H1 (cell line): Measurements from ENCODE around the gene ZFP2. TPM values are rescaled to one million over a fixed set of nuclear protein-coding genes. Genes with fewer than 3 reads are reported as not detected.

ENCODE experiments used
- CTCF ChIA-PET: fragments of 300-600 bp; sonication (Branson Sonifier 250); formaldehyde crosslinking; loops from one replicate; lab custom pipeline; 2021; ENCODE audit not compliant: partially characterized antibody; lab: Charles Lee
- POLR2A ChIA-PET: fragments of 300-600 bp; sonication (Branson Sonifier 250); formaldehyde crosslinking; loops from one replicate; lab custom pipeline; 2021; ENCODE audit warnings: inconsistent platforms; ENCODE audit not compliant: partially characterized antibody; lab: Charles Lee
- DNase-seq, 2 experiments: peaks; one replicate each; pipeline versions ENCODE4 v3.0.0 to v3.0.0-alpha.2; 2010 to 2022; ENCODE audit warnings: low spot score in 2 of 2, low read depth in 1 of 2, mixed read lengths in 1 of 2
- FAIRE-seq: peaks from 2 replicates; lab custom pipeline; 2011; peaks lifted over from hg19 to GRCh38; lab: Jason Lieb, UNC
- H2AFZ ChIP-seq: 2 replicates; pipeline ENCODE4 v1.8.1; 2012; ENCODE audit warnings: low read length, inconsistent platforms
- H2AK5ac ChIP-seq: 2 replicates; pipeline ENCODE4 v1.6.1; 2013; ENCODE audit warnings: low read depth, low read length
- H2BK120ac ChIP-seq: replicated peaks from 2 replicates; pipeline ENCODE3; 2013; ENCODE audit warnings: low read depth, low read length, inconsistent platforms
- H2BK12ac ChIP-seq: 2 replicates; pipeline ENCODE4 v1.6.1; 2013; ENCODE audit warnings: low read depth, low read length
- H2BK15ac ChIP-seq: 2 replicates; pipeline ENCODE4 v1.6.1; 2013; ENCODE audit warnings: low read length
- H2BK20ac ChIP-seq: 2 replicates; pipeline ENCODE4 v1.6.1; 2013; ENCODE audit warnings: low read length
- H2BK5ac ChIP-seq: 2 replicates; pipeline ENCODE4 v1.6.1; 2013; ENCODE audit warnings: low read depth, low read length
- H3K14ac ChIP-seq: 2 replicates; pipeline ENCODE4 v1.6.1; 2013; ENCODE audit warnings: inconsistent platforms; ENCODE audit not compliant: insufficient read length
- H3K18ac ChIP-seq: 2 replicates; pipeline ENCODE4 v1.6.1; 2013; ENCODE audit warnings: low read length; ENCODE audit errors: extremely low read depth
- H3K23ac ChIP-seq: 2 replicates; pipeline ENCODE4 v1.6.1; 2013; ENCODE audit warnings: inconsistent platforms; ENCODE audit not compliant: insufficient read length
- H3K23me2 ChIP-seq: 2 replicates; pipeline ENCODE4 v1.6.1; 2013; ENCODE audit warnings: low read depth, low read length
- H3K27ac ChIP-seq: 2 replicates; pipeline ENCODE4 v1.6.1; 2011; ENCODE audit warnings: low read depth, low read length, inconsistent platforms
- H3K27me3 ChIP-seq, 4 experiments: replicated peaks in 1 of 4; 1 replicate in 1 of 4; 2 replicates in 3 of 4; pipeline versions ENCODE4 v1.6.1 to v1.8.1; 2011 to 2013; ENCODE audit warnings: low read length in 3 of 4, mild to moderate bottlenecking in 3 of 4, inconsistent platforms in 2 of 4, mixed read lengths in 2 of 4, moderate library complexity in 1 of 4; ENCODE audit not compliant: control insufficient read depth in 3 of 4, insufficient read depth in 3 of 4; ENCODE audit errors: extremely low read depth in 1 of 4
- H3K36me3 ChIP-seq, 4 experiments: 2 replicates each; pipeline versions ENCODE4 v1.6.1 to v1.8.1; 2011 to 2013; ENCODE audit warnings: mild to moderate bottlenecking in 4 of 4, low read length in 3 of 4, moderate library complexity in 2 of 4, control low read depth in 1 of 4, inconsistent platforms in 1 of 4; ENCODE audit not compliant: insufficient read depth in 4 of 4, control insufficient read depth in 2 of 4
- H3K4ac ChIP-seq: replicated peaks from 2 replicates; pipeline ENCODE3; 2013; ENCODE audit warnings: low read length, low read depth, mixed read lengths, inconsistent platforms; ENCODE audit not compliant: insufficient read length
- H3K4me1 ChIP-seq, 4 experiments: replicated peaks in 1 of 4; 1 replicate in 1 of 4; 2 replicates in 3 of 4; pipeline versions ENCODE4 v1.6.1 to v1.8.1; 2011 to 2013; ENCODE audit warnings: low read length in 3 of 4, inconsistent platforms in 2 of 4, mixed read lengths in 1 of 4; ENCODE audit not compliant: insufficient read depth in 4 of 4, control insufficient read depth in 3 of 4
- H3K4me2 ChIP-seq, 2 experiments: 2 replicates each; pipeline versions ENCODE4 v1.6.1 to v1.8.1; 2011 to 2013; ENCODE audit warnings: low read depth in 2 of 2, low read length in 2 of 2, control low read depth in 1 of 2, inconsistent platforms in 1 of 2, mild to moderate bottlenecking in 1 of 2; ENCODE audit not compliant: insufficient read depth in 1 of 2
- H3K4me3 ChIP-seq, 4 experiments: fragments of 200-600, 300-600 bp in 1 of 4; sonication (generic), shearing (Covaris generic), sonication (Bioruptor Twin) in 1 of 4; 2 replicates each; pipeline versions ENCODE4 v1.5.1 to v1.8.1; 2011 to 2016; ENCODE audit warnings: low read length in 4 of 4, low read depth in 3 of 4, control low read depth in 2 of 4, inconsistent platforms in 2 of 4, mild to moderate bottlenecking in 2 of 4, mixed read lengths in 1 of 4, moderate library complexity in 1 of 4; ENCODE audit not compliant: insufficient read depth in 2 of 4; ENCODE audit errors: extremely low read depth in 1 of 4
- H3K56ac ChIP-seq: replicated peaks from 2 replicates; pipeline ENCODE3; 2013; ENCODE audit warnings: low read depth, mild to moderate bottlenecking, mixed read lengths, low read length, inconsistent platforms; ENCODE audit not compliant: insufficient read length
- H3K79me1 ChIP-seq: 2 replicates; pipeline ENCODE4 v1.6.1; 2013; ENCODE audit warnings: low read depth, low read length, control low read depth
- H3K79me2 ChIP-seq, 2 experiments: 2 replicates each; pipeline versions ENCODE4 v1.6.1 to v1.8.1; 2012 to 2013; ENCODE audit warnings: low read length in 2 of 2, mild to moderate bottlenecking in 2 of 2, inconsistent platforms in 1 of 2; ENCODE audit not compliant: insufficient read depth in 2 of 2, control insufficient read depth in 1 of 2
- H3K9ac ChIP-seq, 4 experiments: replicated peaks in 1 of 4; 1 replicate in 1 of 4; 2 replicates in 3 of 4; pipeline versions ENCODE4 v1.6.1 to v1.8.1; 2011 to 2013; ENCODE audit warnings: low read depth in 3 of 4, low read length in 3 of 4, control low read depth in 2 of 4, mild to moderate bottlenecking in 2 of 4, moderate library complexity in 2 of 4, inconsistent platforms in 1 of 4; ENCODE audit errors: extremely low read depth in 1 of 4
- H3K9me3 ChIP-seq, 2 experiments: 2 replicates each; pipeline versions ENCODE4 v1.6.1 to v1.8.1; 2012 to 2013; ENCODE audit warnings: mild to moderate bottlenecking in 2 of 2, moderate library complexity in 2 of 2, control low read depth in 1 of 2, inconsistent platforms in 1 of 2, low read depth in 1 of 2, low read length in 1 of 2, mixed read lengths in 1 of 2; ENCODE audit not compliant: insufficient read depth in 2 of 2
- H4K20me1 ChIP-seq, 2 experiments: replicated peaks in 1 of 2; 2 replicates each; pipeline versions ENCODE3 to v1.8.1; 2011 to 2013; ENCODE audit warnings: inconsistent platforms in 2 of 2, low read length in 2 of 2, mild to moderate bottlenecking in 1 of 2; ENCODE audit not compliant: insufficient read depth in 2 of 2, control insufficient read depth in 1 of 2
- H4K5ac ChIP-seq: 2 replicates; pipeline ENCODE4 v1.6.1; 2013; ENCODE audit warnings: low read length, low read depth, mixed read lengths, inconsistent platforms; ENCODE audit not compliant: insufficient read length
- H4K8ac ChIP-seq: 2 replicates; pipeline ENCODE4 v1.8.0; 2013; ENCODE audit warnings: mild to moderate bottlenecking, moderate library complexity, low read length, inconsistent platforms; ENCODE audit not compliant: insufficient read depth; ENCODE audit errors: extremely low read depth
- H4K91ac ChIP-seq: replicated peaks from 2 replicates; pipeline ENCODE3; 2013; ENCODE audit warnings: low read length, mixed read lengths, inconsistent platforms; ENCODE audit not compliant: insufficient read length
- WGBS, 2 experiments: shearing (Covaris generic) in 1 of 2; methylation state at CpG; one replicate each; pipeline versions ENCODE4 v1.1.6 to v1.1.7; 2013 to 2015; ENCODE audit warnings: low lambda C conversion rate in 2 of 2, mixed read lengths in 2 of 2, inconsistent platforms in 1 of 2, low coverage in 1 of 2, missing lambda C conversion rate in 1 of 2; ENCODE audit not compliant: insufficient replicate concordance in 2 of 2, insufficient coverage in 1 of 2, insufficient read length in 1 of 2; ENCODE audit errors: extremely low coverage in 1 of 2, missing lambda C conversion rate in 1 of 2; 5-methylcytosine and 5-hydroxymethylcytosine counted together
- polyA plus RNA-seq, 7 experiments: library from polyadenylated mRNA; depleted of rRNA in 3 of 7; stranded (reverse) in 5 of 7; unstranded in 2 of 7; fragments of >200 nt in 5 of 7; fragments of 200-250 nt in 2 of 7; gene quantifications; 1 replicate in 5 of 7; 2 replicates in 1 of 7; 4 replicates in 1 of 7; pipeline versions ENCODE4 v1.2.1 to v1.2.3, GENCODE V29; 2011 to 2013; ENCODE audit warnings: missing spikeins in 2 of 7, mixed read lengths in 2 of 7
- total RNA-seq: library from RNA; stranded (reverse); fragmentation: NEBNext Ultra II Directional; extraction: Animal tissue kit (Norgen Biotek cat#: 25700); gene quantifications from 2 replicates; pipeline ENCODE4 v1.2.1, GENCODE V29; 2021

ZFP2 gene
- total and polyA plus RNA-seq, 2 of the 8 experiments (the other 6 are each of a cell fraction or from before 2014, with no cell fraction given), result 0.20 to 0.78 TPM

DNA sequence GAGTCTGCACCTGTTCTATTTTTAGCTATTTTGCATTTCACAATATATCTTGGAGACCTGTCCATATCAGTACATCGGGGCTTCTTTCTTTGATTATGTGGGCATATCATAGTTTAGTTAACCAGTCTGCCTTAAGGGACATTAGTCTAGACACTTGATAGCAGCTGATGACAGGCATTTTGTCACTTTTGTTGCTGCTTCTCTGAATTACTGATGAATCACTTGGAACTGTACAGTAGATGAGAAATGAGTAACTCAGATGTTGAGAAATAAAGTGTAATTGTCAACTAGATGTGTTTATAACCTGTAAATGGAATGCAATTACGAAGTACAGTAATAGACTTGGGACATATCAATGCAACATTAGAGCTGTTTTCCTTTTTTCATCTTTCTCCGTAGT is 7.1 kb downstream of the ZFP2 start:
- Histone ChIP-seq H3K36me3 (no peaks in the 10 kb centered on the region), H3K79me1 (no peaks in the 10 kb centered on the region), H3K4me3 (no peak overlapping the region), H3K4me2 (no peak overlapping the region), H3K27me3 (no peaks in the 10 kb centered on the region), H3K56ac (no peak overlapping the region), H2BK12ac (no peak overlapping the region), H3K14ac (no peak overlapping the region), H2BK120ac (no peak overlapping the region), H4K8ac (no peak overlapping the region), H3K18ac (no peak overlapping the region), H3K4ac (no peak overlapping the region), H3K9me3 (peaks cover 27 to 28% of the 10 kb centered on the region in 2 experiments), H4K5ac (no peak overlapping the region), H3K23ac (no peak overlapping the region), H2AK5ac (no peak overlapping the region), H3K23me2 (no peaks in the 10 kb centered on the region), H3K79me2 (no peaks in the 10 kb centered on the region), H2AFZ (no peak overlapping the region), H3K9ac (no peak overlapping the region), H3K4me1 (no peaks in the 10 kb centered on the region), H4K91ac (no peak overlapping the region), H2BK20ac (no peak overlapping the region), H2BK5ac (no peak overlapping the region), H2BK15ac (no peak overlapping the region), H3K27ac (no peak overlapping the region), H4K20me1 (no peaks in the 10 kb centered on the region)
- POLR2A ChIA-PET, result no interaction called here
- CTCF ChIA-PET, result interaction anchor here (0.7 kb wide), 1 partner anchor 171 kb away, joined by 3 read pairs; no protein-coding TSS in a partner anchor
- 59% methylated on average over 3 of the region's 3 CpGs; no CpG with 5 or more reads in 1 of the 2 experiments for WGBS, 2 experiments
- no peak for FAIRE-seq
- no peak for DNase-seq
